GM19023 (cell line): ENCODE measurements around the gene OR10J5.

Experiments used
- ATAC-seq: cut with Tn5 transposase; IDR thresholded peaks from one replicate; pipeline ENCODE4 v1.9.1; 2021; ENCODE audit warnings: mild to moderate bottlenecking, moderate library complexity; ENCODE audit not compliant: unreplicated experiment

Gene OR10J5

GRCh38 chr1:159492575-159493323 lies 43.1 kb downstream of the OR10J5 start:
- no peak for ATAC-seq
